ENCODE results near the gene ABHD2. TPM values are rescaled to one million over a fixed set of nuclear protein-coding genes. Genes with fewer than 3 reads are reported as not detected.

The ABHD2 gene
- total and polyA plus RNA-seq, 8 donors: 7.9 to 151 (median 117) TPM

DNA sequence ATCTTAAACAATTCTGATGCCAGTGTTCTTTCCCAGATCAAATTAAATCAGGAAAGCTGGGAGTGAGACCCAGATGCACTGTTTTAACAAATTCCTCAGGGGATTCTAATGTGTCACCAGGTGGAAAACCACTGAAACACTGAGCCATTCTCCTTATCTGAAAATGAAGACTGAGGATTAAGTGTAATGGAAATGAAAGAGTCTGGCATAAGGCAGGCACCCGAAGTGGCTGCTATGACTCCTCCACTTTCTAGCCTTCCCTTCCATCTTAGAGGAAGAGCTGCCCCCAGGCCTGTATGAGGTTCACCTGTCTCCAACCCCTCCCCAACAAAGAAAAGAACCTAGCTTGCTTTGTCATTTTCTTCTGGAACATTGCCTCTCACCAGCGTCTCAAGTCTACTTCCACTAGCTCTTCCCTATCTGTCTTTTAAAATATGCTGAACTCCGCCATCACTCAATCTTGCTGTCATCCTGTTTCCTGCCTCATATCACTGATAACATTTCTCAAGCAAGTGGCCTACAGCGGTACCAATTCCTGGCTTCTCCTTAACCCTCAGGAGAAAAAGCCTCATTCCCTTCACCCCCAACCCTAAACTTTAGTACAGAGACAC is 13.7 kb upstream of the ABHD2 start:
- H3K9me3 ChIP-seq: no peaks in the 10 kb centered on the region
- FAIRE-seq: no peak
- H3K27me3 ChIP-seq: no peaks in the 10 kb centered on the region
- no peaks in the 10 kb centered on the region for H3K36me3 ChIP-seq
- H3K27ac ChIP-seq: no peak overlapping the region
- intact Hi-C loops (cut with DNase I): no loop called here
- 81 to 85% methylated on average over 4 of the region's 4 CpGs for WGBS, 2 donors
- no peaks in the 10 kb centered on the region for H3K4me1 ChIP-seq
- TF ChIP-seq, protein P1, sequence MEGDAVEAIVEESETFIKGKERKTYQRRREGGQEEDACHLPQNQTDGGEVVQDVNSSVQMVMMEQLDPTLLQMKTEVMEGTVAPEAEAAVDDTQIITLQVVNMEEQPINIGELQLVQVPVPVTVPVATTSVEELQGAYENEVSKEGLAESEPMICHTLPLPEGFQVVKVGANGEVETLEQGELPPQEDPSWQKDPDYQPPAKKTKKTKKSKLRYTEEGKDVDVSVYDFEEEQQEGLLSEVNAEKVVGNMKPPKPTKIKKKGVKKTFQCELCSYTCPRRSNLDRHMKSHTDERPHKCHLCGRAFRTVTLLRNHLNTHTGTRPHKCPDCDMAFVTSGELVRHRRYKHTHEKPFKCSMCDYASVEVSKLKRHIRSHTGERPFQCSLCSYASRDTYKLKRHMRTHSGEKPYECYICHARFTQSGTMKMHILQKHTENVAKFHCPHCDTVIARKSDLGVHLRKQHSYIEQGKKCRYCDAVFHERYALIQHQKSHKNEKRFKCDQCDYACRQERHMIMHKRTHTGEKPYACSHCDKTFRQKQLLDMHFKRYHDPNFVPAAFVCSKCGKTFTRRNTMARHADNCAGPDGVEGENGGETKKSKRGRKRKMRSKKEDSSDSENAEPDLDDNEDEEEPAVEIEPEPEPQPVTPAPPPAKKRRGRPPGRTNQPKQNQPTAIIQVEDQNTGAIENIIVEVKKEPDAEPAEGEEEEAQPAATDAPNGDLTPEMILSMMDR (IDR thresholded peaks at IDR 0.05): no peak
- DNase-seq: no peak
- ATAC-seq: no peak
- H3K4me3 ChIP-seq: no peak overlapping the region

DNA sequence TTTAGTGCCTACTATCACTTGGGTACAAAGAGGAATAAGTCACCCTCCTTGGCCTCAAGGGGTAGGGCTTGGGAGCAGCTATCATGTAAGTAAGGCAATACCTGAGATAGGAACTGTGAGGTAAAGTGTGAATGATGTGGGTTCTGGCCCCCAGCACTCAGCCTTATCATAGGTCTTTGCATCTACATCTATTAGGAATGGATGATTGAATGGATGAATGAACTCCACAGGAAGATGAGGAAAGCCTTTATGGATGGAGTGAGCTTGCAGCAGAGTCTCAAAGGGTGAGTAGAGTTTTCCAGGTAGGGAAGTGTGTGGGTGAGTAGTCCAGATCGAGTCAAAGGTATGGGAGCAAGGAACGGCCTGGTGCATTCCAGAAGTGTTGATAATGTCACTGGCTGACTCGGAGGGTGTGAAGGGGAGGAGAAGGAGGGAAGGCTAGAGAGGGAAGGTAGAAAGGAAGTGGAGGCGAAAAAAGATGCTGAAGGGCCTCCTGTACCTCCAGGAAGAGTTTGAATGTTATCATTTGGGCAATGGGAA is 13.1 kb upstream of the ABHD2 start:
- no peaks in the 10 kb centered on the region for H3K4me1 ChIP-seq
- no peaks in the 10 kb centered on the region for H3K27me3 ChIP-seq
- ATAC-seq: peak in 1 of 4 donors; percentile 32
- intact Hi-C loops (cut with DNase I): no loop called here
- no peaks in the 10 kb centered on the region for H3K9me3 ChIP-seq
- WGBS, 2 donors: 73 to 78% methylated on average over 4 of the region's 4 CpGs
- FAIRE-seq: no peak
- TF ChIP-seq, protein P1 (IDR thresholded peaks at IDR 0.05): no peak
- no peak overlapping the region for H3K4me3 ChIP-seq
- no peak for DNase-seq
- H3K27ac ChIP-seq: no peak overlapping the region
- no peaks in the 10 kb centered on the region for H3K36me3 ChIP-seq

DNA sequence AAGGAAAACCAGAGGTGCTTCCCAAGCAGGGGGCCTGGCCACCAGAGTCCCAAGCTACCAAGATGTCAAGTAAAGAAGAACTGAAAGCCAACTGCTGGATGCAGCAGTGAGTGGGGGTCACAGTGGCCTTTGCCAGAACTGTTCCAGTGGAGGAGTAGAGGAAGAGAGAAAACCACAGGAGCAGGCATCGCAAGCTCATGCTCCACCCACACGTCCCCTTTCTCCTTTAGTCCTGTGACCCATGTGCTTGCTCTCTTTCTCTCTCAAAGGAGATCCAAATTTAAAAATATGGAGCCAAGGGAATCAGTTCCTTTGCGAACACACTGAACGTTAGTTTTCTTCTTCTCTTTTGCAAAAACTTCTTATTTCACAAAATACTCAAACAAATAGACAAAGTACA is 12.4 kb upstream of the ABHD2 start:
- Histone ChIP-seq H3K4me3 (no peak overlapping the region), H3K27ac (no peak overlapping the region), H3K9me3 (no peaks in the 10 kb centered on the region), H3K4me1 (no peaks in the 10 kb centered on the region), H3K36me3 (no peaks in the 10 kb centered on the region), H3K27me3 (no peaks in the 10 kb centered on the region)
- intact Hi-C loops (cut with DNase I): no loop called here
- ATAC-seq: peak in 1 of 4 donors; percentile 69
- FAIRE-seq: no peak
- TF ChIP-seq, protein P1 (IDR thresholded peaks at IDR 0.05): no peak
- no peak for DNase-seq
- 64 to 79% methylated on average over 4 of the region's 4 CpGs for WGBS, 2 donors

DNA sequence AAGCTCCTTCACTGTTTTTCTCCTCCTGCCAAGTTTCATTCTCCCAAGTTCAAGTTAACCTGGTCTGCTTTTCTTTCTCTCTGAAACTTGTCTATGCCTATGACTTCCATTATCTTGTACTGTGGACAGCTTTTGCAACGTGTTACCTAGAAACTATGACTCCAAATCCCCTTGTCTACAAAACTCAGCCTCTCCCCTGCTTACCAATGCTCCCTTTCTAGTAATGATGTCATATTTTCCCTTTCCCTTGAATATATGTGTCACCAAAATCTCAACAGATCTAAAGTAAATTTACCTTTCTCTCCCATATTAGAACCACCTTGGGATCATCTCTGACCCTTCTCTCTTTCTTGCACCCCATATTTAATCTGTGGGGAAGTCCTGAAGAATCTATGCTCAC is 10.5 kb upstream of the ABHD2 start:
- Histone ChIP-seq H3K4me1 (no peaks in the 10 kb centered on the region), H3K36me3 (no peaks in the 10 kb centered on the region), H3K9me3 (no peaks in the 10 kb centered on the region), H3K27me3 (no peaks in the 10 kb centered on the region), H3K4me3 (no peak overlapping the region), H3K27ac (no peak overlapping the region)
- no peak for FAIRE-seq
- intact Hi-C loops (cut with DNase I): no loop called here
- 60 to 65% methylated on average over 1 of the region's 1 CpG for WGBS, 2 donors
- no peak for DNase-seq
- ATAC-seq: no peak
- TF ChIP-seq, protein P1 (IDR thresholded peaks at IDR 0.05): no peak
